HEK293 (cell line): ENCODE results near the gene GPR63.

Experiments
- CTCF ChIA-PET: fragments of 350-600 bp; formaldehyde crosslinking; extraction: SDS; loops from one replicate; lab custom pipeline; 2021; ENCODE audit warnings: antibody characterized with exemption; lab: Yijun Ruan, JAX
- POLR2A ChIA-PET: fragments of 300-600 bp; formaldehyde crosslinking; extraction: SDS; loops from one replicate; lab custom pipeline; 2020; ENCODE audit warnings: antibody characterized with exemption, inconsistent platforms; lab: Yijun Ruan, JAX
- H3K27ac ChIP-seq: fragments of 200-500 bp; sonication (Bioruptor generic); 2 replicates; pipeline ENCODE4 v1.5.1; 2014; ENCODE audit warnings: low read depth, low read length, control low read depth, inconsistent platforms; ENCODE audit errors: extremely low read depth
- H3K36me3 ChIP-seq, 2 experiments: fragments of 200-500 bp in 1 of 2; sonication (Bioruptor generic) in 1 of 2; 1 replicate in 1 of 2; 2 replicates in 1 of 2; pipeline ENCODE4 v1.5.1; 2014 to 2017; ENCODE audit warnings: inconsistent platforms in 2 of 2, low read length in 2 of 2; ENCODE audit not compliant: control insufficient read depth in 2 of 2, insufficient read depth in 1 of 2
- H3K4me1 ChIP-seq: fragments of 200-500 bp; sonication (Bioruptor generic); 2 replicates; pipeline ENCODE4 v1.5.1; 2014; ENCODE audit warnings: mild to moderate bottlenecking, low read length, inconsistent platforms; ENCODE audit not compliant: control insufficient read depth, insufficient read depth
- H3K4me3 ChIP-seq: 2 replicates; pipeline ENCODE4 v1.5.1; 2011; ENCODE audit warnings: low read depth, mild to moderate bottlenecking, control low read depth, low read length, moderate library complexity
- H3K9me3 ChIP-seq: fragments of 200-500 bp; sonication (Bioruptor generic); 2 replicates; pipeline ENCODE4 v1.5.1; 2014; ENCODE audit warnings: low read depth, low read length, inconsistent platforms; ENCODE audit not compliant: control insufficient read depth, insufficient read depth
- ATF2 ChIP-seq: fragments of 450-650 bp; formaldehyde crosslinking; IDR thresholded peaks from 2 replicates; pipeline ENCODE4 v1.5.1; 2016; ENCODE audit warnings: missing biosample characterization, missing genetic modification characterization, low read depth
- HIC1 ChIP-seq: fragments of 450-650 bp; formaldehyde crosslinking; IDR thresholded peaks from 2 replicates; pipeline ENCODE4 v1.5.1; 2016; ENCODE audit warnings: missing biosample characterization, missing genetic modification characterization
- PRDM4 ChIP-seq: fragments of 450-650 bp; formaldehyde crosslinking; IDR thresholded peaks from 2 replicates; pipeline ENCODE4 v1.5.1; 2017; ENCODE audit warnings: missing biosample characterization, missing genetic modification characterization
- REST ChIP-seq: fragments of 450-650 bp; formaldehyde crosslinking; IDR thresholded peaks from 2 replicates; pipeline ENCODE4 v1.5.1; 2016; ENCODE audit warnings: missing biosample characterization, missing genetic modification characterization
- SETDB1 ChIP-seq: IDR thresholded peaks from one replicate; pipeline ENCODE4 v1.6.1; 2017; ENCODE audit warnings: mild to moderate bottlenecking, low read length, moderate library complexity, mixed read lengths; ENCODE audit not compliant: insufficient read length
- SP7 ChIP-seq: fragments of 450-650 bp; formaldehyde crosslinking; IDR thresholded peaks from 2 replicates; pipeline ENCODE4 v1.5.1; 2016; ENCODE audit warnings: missing biosample characterization, missing genetic modification characterization
- ZBTB48 ChIP-seq: fragments of 450-650 bp; formaldehyde crosslinking; IDR thresholded peaks from 2 replicates; pipeline ENCODE4 v1.5.1; 2016; ENCODE audit warnings: missing biosample characterization, missing genetic modification characterization
- ZNF184 ChIP-seq: fragments of 450-650 bp; IDR thresholded peaks from 2 replicates; pipeline ENCODE4 v1.5.1; 2018; ENCODE audit warnings: missing biosample characterization, mild to moderate bottlenecking, missing genetic modification characterization
- ZNF211 ChIP-seq: fragments of 450-650 bp; formaldehyde crosslinking; IDR thresholded peaks from 2 replicates; pipeline ENCODE4 v1.5.1; 2016; ENCODE audit warnings: low read depth, missing biosample characterization, missing genetic modification characterization
- ZNF292 ChIP-seq: fragments of 450-650 bp; formaldehyde crosslinking; IDR thresholded peaks from 2 replicates; pipeline ENCODE4 v1.5.1; 2016; ENCODE audit warnings: low read depth, missing biosample characterization, missing genetic modification characterization, borderline replicate concordance
- ZNF324 ChIP-seq: fragments of 450-650 bp; formaldehyde crosslinking; IDR thresholded peaks from 2 replicates; pipeline ENCODE4 v1.5.1; 2016; ENCODE audit warnings: missing biosample characterization, missing genetic modification characterization
- ZNF37A ChIP-seq: fragments of 450-650 bp; IDR thresholded peaks from 2 replicates; pipeline ENCODE4 v1.5.1; 2018; ENCODE audit warnings: missing biosample characterization, missing genetic modification characterization
- ZNF398 ChIP-seq: fragments of 450-650 bp; formaldehyde crosslinking; IDR thresholded peaks from 2 replicates; pipeline ENCODE4 v1.5.1; 2017; ENCODE audit warnings: missing biosample characterization, missing genetic modification characterization
- ZNF530 ChIP-seq: fragments of 450-650 bp; formaldehyde crosslinking; IDR thresholded peaks from 2 replicates; pipeline ENCODE4 v1.5.1; 2016; ENCODE audit warnings: low read depth, missing biosample characterization, missing genetic modification characterization
- ZNF624 ChIP-seq: fragments of 450-650 bp; formaldehyde crosslinking; IDR thresholded peaks from 2 replicates; pipeline ENCODE4 v1.5.1; 2017; ENCODE audit warnings: missing biosample characterization, missing genetic modification characterization
- ZNF629 ChIP-seq: fragments of 450-650 bp; formaldehyde crosslinking; IDR thresholded peaks from 2 replicates; pipeline ENCODE4 v1.5.1; 2017; ENCODE audit warnings: missing biosample characterization, missing genetic modification characterization
- ZNF704 ChIP-seq: fragments of 450-650 bp; formaldehyde crosslinking; IDR thresholded peaks from 2 replicates; pipeline ENCODE4 v1.5.1; 2016; ENCODE audit warnings: missing biosample characterization, missing genetic modification characterization
- ZNF768 ChIP-seq: fragments of 450-650 bp; formaldehyde crosslinking; IDR thresholded peaks from 2 replicates; pipeline ENCODE4 v1.5.1; 2018; ENCODE audit warnings: missing biosample characterization, mild to moderate bottlenecking, missing genetic modification characterization
- ZNF776 ChIP-seq: fragments of 450-650 bp; formaldehyde crosslinking; IDR thresholded peaks from 2 replicates; pipeline ENCODE4 v1.5.0; 2017; ENCODE audit warnings: missing biosample characterization, missing genetic modification characterization, borderline replicate concordance
- ZNF777 ChIP-seq: fragments of 450-650 bp; formaldehyde crosslinking; IDR thresholded peaks from 2 replicates; pipeline ENCODE4 v1.5.1; 2017; ENCODE audit warnings: missing biosample characterization, missing genetic modification characterization, borderline replicate concordance
- ZSCAN16 ChIP-seq: fragments of 450-650 bp; formaldehyde crosslinking; IDR thresholded peaks from 2 replicates; pipeline ENCODE4 v1.5.1; 2016; ENCODE audit warnings: missing biosample characterization, missing genetic modification characterization

GPR63 gene

GRCh38 chr6:96876886-96877545, 39.7 kb upstream of the GPR63 start (continued):
- TF ChIP-seq HIC1 (no peak), ZNF704 (tag by site-specific recombination) (no peak), ZNF624 (tag by site-specific recombination) (no peak), ZNF629 (tag by site-specific recombination) (no peak), ZNF777 (tag by site-specific recombination) (no peak)

GRCh38 chr6:96872976-96873375, 35.7 kb upstream of the GPR63 start:
- Histone ChIP-seq H3K4me1 (no peaks in the 10 kb centered on the region), H3K4me3 (no peak overlapping the region), H3K9me3 (no peaks in the 10 kb centered on the region), H3K36me3 (no peaks in the 10 kb centered on the region), H3K27ac (no peak overlapping the region)
- ChIA-PET POLR2A (no interaction called here), CTCF (interaction anchor here (0.6 kb wide), 1 partner anchor 11 kb away, joined by 4 read pairs; no protein-coding TSS in a partner anchor)
- TF ChIP-seq ZNF37A (no peak), ZNF324 (no peak), ZNF776 (tag by site-specific recombination) (no peak), SP7 (tag by site-specific recombination) (no peak), SETDB1 (no peak), ZBTB48 (tag by site-specific recombination) (no peak)

GRCh38 chr6:96865055-96865405, 27.8 kb upstream of the GPR63 start:
- no peaks in the 10 kb centered on the region for H3K9me3 ChIP-seq
- CTCF ChIA-PET = no interaction called here
- POLR2A ChIA-PET = no interaction called here
- no peaks in the 10 kb centered on the region for H3K4me1 ChIP-seq
- H3K36me3 ChIP-seq = no peaks in the 10 kb centered on the region
- H3K27ac ChIP-seq = no peak overlapping the region
- no peak overlapping the region for H3K4me3 ChIP-seq
- TF ChIP-seq ZNF292 = no peak
- no peak for TF ChIP-seq PRDM4 (tag by site-specific recombination)
- no peak for TF ChIP-seq ZNF530 (tag by site-specific recombination)
- TF ChIP-seq ZSCAN16 = no peak
- no peak for TF ChIP-seq ZNF211 (tag by site-specific recombination)
- no peak for TF ChIP-seq ATF2 (tag by site-specific recombination)
- no peak for TF ChIP-seq ZNF768
- TF ChIP-seq ZNF184 (tag by site-specific recombination) = no peak
- TF ChIP-seq REST (tag by site-specific recombination) = no peak
- no peak for TF ChIP-seq ZNF398 (tag by site-specific recombination)
